Effector memory CD4-positive, alpha-beta T cell (primary cell): ENCODE measurements around the gene LYRM4.

Experiments used
- DNase-seq, 3 donors: peaks; one replicate each; pipeline ENCODE4 v3.0.0-alpha.2; 2020
- H3K27ac ChIP-seq: 2 replicates; pipeline ENCODE4 v1.7.0; 2013; ENCODE audit warnings: mild to moderate bottlenecking, low read length, moderate library complexity; ENCODE audit not compliant: insufficient read depth, poor library complexity, severe bottlenecking
- H3K27me3 ChIP-seq: replicated peaks from 2 replicates; pipeline ENCODE4 v1.7.0; 2013; ENCODE audit warnings: mild to moderate bottlenecking, low read length; ENCODE audit not compliant: insufficient read depth, control insufficient read depth, poor library complexity, severe bottlenecking
- H3K36me3 ChIP-seq: 2 replicates; pipeline ENCODE4 v1.7.0; 2013; ENCODE audit warnings: mild to moderate bottlenecking, low read length, moderate library complexity; ENCODE audit not compliant: control insufficient read depth, insufficient read depth
- H3K4me1 ChIP-seq: 2 replicates; pipeline ENCODE4 v1.7.0; 2013; ENCODE audit warnings: low read length, mild to moderate bottlenecking; ENCODE audit not compliant: control insufficient read depth, insufficient read depth, poor library complexity, severe bottlenecking
- H3K4me3 ChIP-seq: 2 replicates; pipeline ENCODE4 v1.7.0; 2013; ENCODE audit warnings: low read length, low read depth, mild to moderate bottlenecking; ENCODE audit not compliant: insufficient read depth, poor library complexity, severe bottlenecking
- H3K9me3 ChIP-seq: 2 replicates; pipeline ENCODE4 v1.7.0; 2013; ENCODE audit warnings: mild to moderate bottlenecking, low read length, moderate library complexity; ENCODE audit not compliant: control insufficient read depth

The LYRM4 gene

GRCh38 chr6:5098501-5099270 lies 162.1 kb downstream of the LYRM4 start:
- Histone ChIP-seq H3K9me3 (no peaks in the 10 kb centered on the region), H3K4me1 (no peaks in the 10 kb centered on the region), H3K27ac (no peak overlapping the region), H3K4me3 (no peak overlapping the region), H3K27me3 (no peaks in the 10 kb centered on the region), H3K36me3 (no peaks in the 10 kb centered on the region)
- DNase-seq, result no peak

GRCh38 chr6:5096482-5096881 lies 164.3 kb downstream of the LYRM4 start:
- no peaks in the 10 kb centered on the region for H3K4me1 ChIP-seq
- H3K4me3 ChIP-seq, result no peak overlapping the region
- H3K9me3 ChIP-seq, result no peaks in the 10 kb centered on the region
- H3K27me3 ChIP-seq, result no peaks in the 10 kb centered on the region
- no peaks in the 10 kb centered on the region for H3K36me3 ChIP-seq
- no peak overlapping the region for H3K27ac ChIP-seq
- DNase-seq, result no peak

DNA sequence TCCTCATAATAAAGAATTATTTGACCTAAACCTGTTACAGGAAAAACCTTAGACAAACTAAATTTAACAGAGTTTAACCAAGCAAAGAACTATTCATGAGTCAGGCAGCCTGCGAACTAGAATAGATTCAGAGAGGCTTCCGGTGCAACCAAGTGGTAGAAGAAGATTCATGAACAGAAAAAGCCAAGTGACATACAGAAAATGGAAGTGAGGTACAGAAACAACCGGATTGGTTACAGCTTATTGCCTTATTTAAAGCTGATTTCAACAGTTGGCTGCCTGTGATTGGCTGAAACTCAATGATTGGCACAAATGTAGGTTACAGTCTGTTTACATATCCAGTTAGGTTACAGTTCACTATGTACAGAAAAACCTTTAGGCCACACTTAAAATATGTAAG lies 165.5 kb downstream of the LYRM4 start:
- Histone ChIP-seq H3K36me3 (no peaks in the 10 kb centered on the region), H3K27me3 (peaks cover 4% of the 10 kb centered on the region), H3K27ac (no peak overlapping the region), H3K4me1 (no peaks in the 10 kb centered on the region), H3K4me3 (no peak overlapping the region), H3K9me3 (no peaks in the 10 kb centered on the region)
- no peak for DNase-seq

- no peaks in the 10 kb centered on the region for H3K4me1 ChIP-seq
- peaks cover 4% of the 10 kb centered on the region for H3K27me3 ChIP-seq
- no peak for DNase-seq
Measured at GRCh38 chr6:5094327-5094726, 166.4 kb downstream of the LYRM4 start.

GRCh38 chr6:5093231-5094015 lies 167.3 kb downstream of the LYRM4 start:
- H3K27ac ChIP-seq, result no peak overlapping the region
- no peaks in the 10 kb centered on the region for H3K36me3 ChIP-seq
- H3K27me3 ChIP-seq, result peaks cover 6% of the 10 kb centered on the region
- no peaks in the 10 kb centered on the region for H3K9me3 ChIP-seq
- no peak overlapping the region for H3K4me3 ChIP-seq
- H3K4me1 ChIP-seq, result no peaks in the 10 kb centered on the region
- no peak for DNase-seq

More at GRCh38 chr6:5094327-5094726, 166.4 kb downstream of the LYRM4 start:
- H3K27ac ChIP-seq, result no peak overlapping the region
- no peak overlapping the region for H3K4me3 ChIP-seq
- no peaks in the 10 kb centered on the region for H3K36me3 ChIP-seq
- no peaks in the 10 kb centered on the region for H3K9me3 ChIP-seq

DNA sequence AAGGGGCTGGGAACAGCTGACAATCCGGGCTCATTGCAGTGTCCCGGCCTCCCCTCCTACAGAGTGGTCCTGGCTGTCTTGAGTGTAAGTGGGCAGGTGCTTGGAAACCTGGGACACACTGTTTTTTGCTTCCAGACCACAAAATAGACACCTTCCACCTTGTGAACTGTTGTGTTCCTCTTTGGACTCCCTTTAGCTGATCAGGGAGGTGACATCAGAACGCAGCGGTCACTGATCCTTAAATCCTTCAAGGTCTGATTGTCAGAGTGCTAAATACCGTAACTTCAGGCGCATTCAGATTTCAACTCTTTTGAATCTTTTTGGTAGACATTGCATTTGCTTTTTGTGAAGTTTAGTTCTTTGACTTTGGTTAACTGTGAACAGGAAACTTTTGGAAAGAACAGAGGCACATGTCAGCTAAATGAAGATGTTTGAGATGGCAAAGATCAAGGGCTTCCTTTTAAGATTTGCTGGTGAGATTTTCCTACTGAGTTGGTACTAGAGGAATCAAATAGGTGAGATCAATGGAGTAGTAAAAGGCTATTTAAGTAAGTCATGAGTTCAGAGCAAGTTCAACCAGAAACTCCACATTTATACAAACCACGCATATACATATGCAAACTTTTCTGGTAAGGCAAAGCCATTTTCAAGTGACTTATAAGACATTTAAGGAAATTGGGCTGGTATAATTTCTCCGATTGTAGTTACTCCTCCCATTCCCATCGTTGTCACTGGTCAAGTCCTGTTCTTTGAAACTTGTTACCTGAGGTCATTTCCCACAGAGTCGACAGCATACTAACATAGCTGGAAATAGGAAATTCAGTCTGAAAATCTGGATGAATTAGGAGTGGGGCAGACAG lies 169.3 kb downstream of the LYRM4 start:
- Histone ChIP-seq H3K27me3 (peaks cover 6% of the 10 kb centered on the region), H3K4me3 (no peak overlapping the region), H3K36me3 (no peaks in the 10 kb centered on the region), H3K27ac (no peak overlapping the region), H3K9me3 (no peaks in the 10 kb centered on the region), H3K4me1 (no peaks in the 10 kb centered on the region)
- DNase-seq, result no peak

DNA sequence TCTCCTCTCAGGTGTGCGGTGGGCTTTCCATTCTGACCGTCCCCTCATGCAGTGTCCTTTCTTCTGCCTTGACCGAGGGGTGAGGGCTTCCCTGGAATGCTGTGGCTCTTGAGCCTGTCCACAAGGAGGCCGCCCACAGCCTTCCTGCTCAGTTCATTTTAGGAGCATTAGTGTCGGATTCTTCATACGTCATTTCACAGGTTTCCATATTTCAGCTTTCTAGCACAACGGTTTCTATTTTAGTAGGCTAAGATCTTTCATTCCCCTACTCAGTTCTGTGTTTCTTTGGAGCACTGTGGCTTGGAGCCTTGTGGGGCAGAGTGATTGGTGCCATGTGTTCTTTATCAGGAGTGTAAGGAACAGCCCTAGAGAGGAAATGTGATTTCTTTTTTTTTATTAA lies 170.1 kb downstream of the LYRM4 start:
- Histone ChIP-seq H3K4me3 (no peak overlapping the region), H3K4me1 (no peaks in the 10 kb centered on the region)

DNA sequence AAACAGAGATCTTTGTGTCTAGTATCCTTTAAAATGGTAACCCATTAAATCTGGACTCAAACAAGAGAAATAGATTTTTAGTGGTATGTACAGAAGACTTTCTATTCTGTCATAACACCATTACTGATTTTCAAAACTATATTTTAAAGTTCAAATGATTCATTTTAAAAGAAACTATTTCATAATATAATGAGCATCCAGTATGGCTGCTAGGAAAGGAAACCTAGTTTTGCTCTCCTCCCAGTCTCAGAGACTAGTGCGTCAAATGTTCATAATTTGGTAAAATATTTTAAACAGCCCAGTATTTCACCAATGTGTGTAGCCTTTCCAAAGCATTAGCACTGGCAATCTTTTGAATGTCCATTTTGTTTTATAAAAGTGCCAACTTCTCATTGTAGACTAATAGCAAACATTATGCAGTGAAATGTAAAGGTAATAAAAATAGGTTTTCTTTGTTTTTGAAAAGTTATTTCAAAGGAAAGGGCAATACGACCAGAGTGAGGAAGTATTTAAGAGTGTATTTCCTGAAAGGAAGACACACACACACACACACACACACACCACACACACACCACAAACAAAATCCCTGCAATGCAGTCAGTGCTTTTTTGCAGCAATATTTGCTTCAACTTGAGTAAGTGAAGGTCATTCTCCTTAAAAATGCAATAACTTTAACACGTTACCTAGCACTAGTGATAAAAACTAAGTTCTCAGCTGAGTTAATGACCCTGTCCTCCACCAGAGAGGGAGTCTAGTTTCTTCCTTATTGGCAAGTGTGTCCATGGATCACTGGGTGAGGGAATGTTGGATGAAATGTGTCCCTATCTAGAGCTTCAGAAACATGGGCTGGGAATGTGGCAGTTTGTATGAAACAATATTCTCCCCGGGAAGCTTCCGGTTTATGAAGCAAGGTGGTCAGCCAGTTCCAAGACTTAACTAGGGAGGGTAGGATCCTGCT lies 171.0 kb downstream of the LYRM4 start:
- Histone ChIP-seq H3K4me3 (no peak overlapping the region), H3K27ac (no peak overlapping the region), H3K36me3 (no peaks in the 10 kb centered on the region), H3K4me1 (no peaks in the 10 kb centered on the region), H3K9me3 (no peaks in the 10 kb centered on the region), H3K27me3 (peaks cover 6% of the 10 kb centered on the region)
- no peak for DNase-seq

More for the DNA sequence above, 170.1 kb downstream of the LYRM4 start:
- Histone ChIP-seq H3K27ac (no peak overlapping the region), H3K27me3 (peaks cover 6% of the 10 kb centered on the region), H3K9me3 (no peaks in the 10 kb centered on the region), H3K36me3 (no peaks in the 10 kb centered on the region)
- no peak for DNase-seq

DNA sequence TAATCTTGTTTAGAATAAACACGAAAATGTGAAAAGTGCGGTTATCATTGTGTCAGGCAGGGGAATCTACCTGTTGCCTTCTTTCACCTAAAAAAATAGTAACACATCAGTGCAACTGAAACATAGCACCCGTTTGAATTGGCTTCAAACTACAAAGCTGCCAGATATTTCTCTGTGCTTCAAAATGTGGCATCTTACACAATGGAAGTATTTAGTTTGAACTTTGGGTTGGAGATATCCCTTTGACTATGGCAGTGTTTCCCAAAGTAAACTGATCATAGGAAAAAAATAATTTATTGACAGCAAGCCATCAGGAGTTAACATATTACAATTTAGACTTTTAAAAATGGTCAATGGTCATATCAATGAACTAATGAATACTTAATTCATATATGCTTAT lies 172.0 kb downstream of the LYRM4 start:
- H3K4me1 ChIP-seq, result no peaks in the 10 kb centered on the region
- H3K9me3 ChIP-seq, result no peaks in the 10 kb centered on the region

More for the DNA sequence above, 172.0 kb downstream of the LYRM4 start:
- Histone ChIP-seq H3K4me3 (no peak overlapping the region), H3K27ac (no peak overlapping the region), H3K27me3 (peaks cover 7% of the 10 kb centered on the region), H3K36me3 (no peaks in the 10 kb centered on the region)
- no peak for DNase-seq
